HEK293 (cell line): ENCODE data around the gene SLC25A41.

Experiments
- BCL6B ChIP-seq: fragments of 450-650 bp; formaldehyde crosslinking; IDR thresholded peaks from 2 replicates; pipeline ENCODE4 v1.5.1; 2017; ENCODE audit warnings: missing biosample characterization, missing genetic modification characterization
- GFI1B ChIP-seq: fragments of 450-650 bp; formaldehyde crosslinking; IDR thresholded peaks from 2 replicates; pipeline ENCODE4 v1.5.1; 2016; ENCODE audit warnings: missing biosample characterization, missing genetic modification characterization
- OSR2 ChIP-seq: fragments of 450-650 bp; formaldehyde crosslinking; IDR thresholded peaks from 2 replicates; pipeline ENCODE4 v1.5.1; 2016; ENCODE audit warnings: missing biosample characterization, missing genetic modification characterization
- PRDM1 ChIP-seq: fragments of 450-650 bp; formaldehyde crosslinking; IDR thresholded peaks from 2 replicates; pipeline ENCODE4; 2016; ENCODE audit warnings: missing biosample characterization, missing genetic modification characterization
- SALL2 ChIP-seq: fragments of 450-650 bp; formaldehyde crosslinking; IDR thresholded peaks from 2 replicates; pipeline ENCODE4 v1.5.0; 2017; ENCODE audit warnings: missing biosample characterization, mild to moderate bottlenecking, missing genetic modification characterization, borderline replicate concordance
- ZNF138 ChIP-seq: fragments of 450-650 bp; formaldehyde crosslinking; IDR thresholded peaks from 2 replicates; pipeline ENCODE4 v1.5.1; 2016; ENCODE audit warnings: missing biosample characterization, missing genetic modification characterization, borderline replicate concordance
- ZNF140 ChIP-seq: fragments of 450-650 bp; formaldehyde crosslinking; IDR thresholded peaks from 2 replicates; pipeline ENCODE4 v1.5.1; 2016; ENCODE audit warnings: missing biosample characterization, missing genetic modification characterization
- ZNF202 ChIP-seq: fragments of 450-650 bp; formaldehyde crosslinking; IDR thresholded peaks from 2 replicates; pipeline ENCODE4 v1.5.1; 2016; ENCODE audit warnings: missing biosample characterization, missing genetic modification characterization, borderline replicate concordance
- ZNF211 ChIP-seq: fragments of 450-650 bp; formaldehyde crosslinking; IDR thresholded peaks from 2 replicates; pipeline ENCODE4 v1.5.1; 2016; ENCODE audit warnings: low read depth, missing biosample characterization, missing genetic modification characterization
- ZNF214 ChIP-seq: fragments of 450-650 bp; formaldehyde crosslinking; IDR thresholded peaks from 2 replicates; pipeline ENCODE4 v1.5.1; 2017; ENCODE audit warnings: missing biosample characterization, mild to moderate bottlenecking, missing genetic modification characterization, borderline replicate concordance
- ZNF221 ChIP-seq: fragments of 450-650 bp; formaldehyde crosslinking; IDR thresholded peaks from 2 replicates; pipeline ENCODE4 v1.5.1; 2017; ENCODE audit warnings: missing biosample characterization, missing genetic modification characterization, borderline replicate concordance
- ZNF239 ChIP-seq: fragments of 450-650 bp; formaldehyde crosslinking; IDR thresholded peaks from 2 replicates; pipeline ENCODE4 v1.5.1; 2016; ENCODE audit warnings: missing biosample characterization, missing genetic modification characterization
- ZNF366 ChIP-seq: fragments of 450-650 bp; formaldehyde crosslinking; conservative IDR thresholded peaks from 2 replicates; pipeline ENCODE4 v1.5.1; 2016; ENCODE audit warnings: missing biosample characterization, missing genetic modification characterization
- ZNF391 ChIP-seq: fragments of 450-650 bp; formaldehyde crosslinking; IDR thresholded peaks from 2 replicates; pipeline ENCODE4 v1.5.1; 2016; ENCODE audit warnings: low read depth, missing biosample characterization, missing genetic modification characterization, borderline replicate concordance
- ZNF76 ChIP-seq: fragments of 450-650 bp; formaldehyde crosslinking; IDR thresholded peaks from 2 replicates; pipeline ENCODE4; 2016; ENCODE audit warnings: low read depth, missing biosample characterization, missing genetic modification characterization, borderline replicate concordance
- ZSCAN16 ChIP-seq: fragments of 450-650 bp; formaldehyde crosslinking; IDR thresholded peaks from 2 replicates; pipeline ENCODE4 v1.5.1; 2016; ENCODE audit warnings: missing biosample characterization, missing genetic modification characterization
- ZSCAN4 ChIP-seq: fragments of 450-650 bp; formaldehyde crosslinking; IDR thresholded peaks from 2 replicates; pipeline ENCODE4 v1.5.1; 2017; ENCODE audit warnings: missing biosample characterization, missing genetic modification characterization
- ZSCAN5A ChIP-seq: fragments of 450-650 bp; formaldehyde crosslinking; IDR thresholded peaks from 2 replicates; pipeline ENCODE4 v1.5.1; 2016; ENCODE audit warnings: missing biosample characterization, missing genetic modification characterization
- TF ChIP-seq, protein P1 (sequence below): fragments of 450-650 bp; formaldehyde crosslinking; IDR thresholded peaks from 2 replicates; pipeline ENCODE4 v1.5.0; 2017; ENCODE audit warnings: missing biosample characterization, missing genetic modification characterization, borderline replicate concordance
- TF ChIP-seq, protein P2 (sequence below): fragments of 450-650 bp; formaldehyde crosslinking; conservative IDR thresholded peaks from 2 replicates; pipeline ENCODE4 v1.5.1; 2016; ENCODE audit warnings: low read depth, missing biosample characterization, missing genetic modification characterization
- TF ChIP-seq, protein P3 (sequence below): fragments of 450-650 bp; formaldehyde crosslinking; IDR thresholded peaks from 2 replicates; pipeline ENCODE4 v1.5.1; 2017; ENCODE audit warnings: missing biosample characterization, missing genetic modification characterization
- TF ChIP-seq, protein P4 (sequence below): fragments of 450-650 bp; formaldehyde crosslinking; IDR thresholded peaks from 2 replicates; pipeline ENCODE4 v1.5.1; 2016; ENCODE audit warnings: missing biosample characterization, missing genetic modification characterization

The SLC25A41 gene

GRCh38 chr19:6423499-6424194 is 9.9 kb downstream of the SLC25A41 start (continued):
- TF ChIP-seq, protein P1, sequence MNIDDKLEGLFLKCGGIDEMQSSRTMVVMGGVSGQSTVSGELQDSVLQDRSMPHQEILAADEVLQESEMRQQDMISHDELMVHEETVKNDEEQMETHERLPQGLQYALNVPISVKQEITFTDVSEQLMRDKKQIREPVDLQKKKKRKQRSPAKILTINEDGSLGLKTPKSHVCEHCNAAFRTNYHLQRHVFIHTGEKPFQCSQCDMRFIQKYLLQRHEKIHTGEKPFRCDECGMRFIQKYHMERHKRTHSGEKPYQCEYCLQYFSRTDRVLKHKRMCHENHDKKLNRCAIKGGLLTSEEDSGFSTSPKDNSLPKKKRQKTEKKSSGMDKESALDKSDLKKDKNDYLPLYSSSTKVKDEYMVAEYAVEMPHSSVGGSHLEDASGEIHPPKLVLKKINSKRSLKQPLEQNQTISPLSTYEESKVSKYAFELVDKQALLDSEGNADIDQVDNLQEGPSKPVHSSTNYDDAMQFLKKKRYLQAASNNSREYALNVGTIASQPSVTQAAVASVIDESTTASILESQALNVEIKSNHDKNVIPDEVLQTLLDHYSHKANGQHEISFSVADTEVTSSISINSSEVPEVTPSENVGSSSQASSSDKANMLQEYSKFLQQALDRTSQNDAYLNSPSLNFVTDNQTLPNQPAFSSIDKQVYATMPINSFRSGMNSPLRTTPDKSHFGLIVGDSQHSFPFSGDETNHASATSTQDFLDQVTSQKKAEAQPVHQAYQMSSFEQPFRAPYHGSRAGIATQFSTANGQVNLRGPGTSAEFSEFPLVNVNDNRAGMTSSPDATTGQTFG (tag by site-specific recombination) = no peak
- no peak for TF ChIP-seq ZNF138 (tag by site-specific recombination)
- TF ChIP-seq, protein P2, sequence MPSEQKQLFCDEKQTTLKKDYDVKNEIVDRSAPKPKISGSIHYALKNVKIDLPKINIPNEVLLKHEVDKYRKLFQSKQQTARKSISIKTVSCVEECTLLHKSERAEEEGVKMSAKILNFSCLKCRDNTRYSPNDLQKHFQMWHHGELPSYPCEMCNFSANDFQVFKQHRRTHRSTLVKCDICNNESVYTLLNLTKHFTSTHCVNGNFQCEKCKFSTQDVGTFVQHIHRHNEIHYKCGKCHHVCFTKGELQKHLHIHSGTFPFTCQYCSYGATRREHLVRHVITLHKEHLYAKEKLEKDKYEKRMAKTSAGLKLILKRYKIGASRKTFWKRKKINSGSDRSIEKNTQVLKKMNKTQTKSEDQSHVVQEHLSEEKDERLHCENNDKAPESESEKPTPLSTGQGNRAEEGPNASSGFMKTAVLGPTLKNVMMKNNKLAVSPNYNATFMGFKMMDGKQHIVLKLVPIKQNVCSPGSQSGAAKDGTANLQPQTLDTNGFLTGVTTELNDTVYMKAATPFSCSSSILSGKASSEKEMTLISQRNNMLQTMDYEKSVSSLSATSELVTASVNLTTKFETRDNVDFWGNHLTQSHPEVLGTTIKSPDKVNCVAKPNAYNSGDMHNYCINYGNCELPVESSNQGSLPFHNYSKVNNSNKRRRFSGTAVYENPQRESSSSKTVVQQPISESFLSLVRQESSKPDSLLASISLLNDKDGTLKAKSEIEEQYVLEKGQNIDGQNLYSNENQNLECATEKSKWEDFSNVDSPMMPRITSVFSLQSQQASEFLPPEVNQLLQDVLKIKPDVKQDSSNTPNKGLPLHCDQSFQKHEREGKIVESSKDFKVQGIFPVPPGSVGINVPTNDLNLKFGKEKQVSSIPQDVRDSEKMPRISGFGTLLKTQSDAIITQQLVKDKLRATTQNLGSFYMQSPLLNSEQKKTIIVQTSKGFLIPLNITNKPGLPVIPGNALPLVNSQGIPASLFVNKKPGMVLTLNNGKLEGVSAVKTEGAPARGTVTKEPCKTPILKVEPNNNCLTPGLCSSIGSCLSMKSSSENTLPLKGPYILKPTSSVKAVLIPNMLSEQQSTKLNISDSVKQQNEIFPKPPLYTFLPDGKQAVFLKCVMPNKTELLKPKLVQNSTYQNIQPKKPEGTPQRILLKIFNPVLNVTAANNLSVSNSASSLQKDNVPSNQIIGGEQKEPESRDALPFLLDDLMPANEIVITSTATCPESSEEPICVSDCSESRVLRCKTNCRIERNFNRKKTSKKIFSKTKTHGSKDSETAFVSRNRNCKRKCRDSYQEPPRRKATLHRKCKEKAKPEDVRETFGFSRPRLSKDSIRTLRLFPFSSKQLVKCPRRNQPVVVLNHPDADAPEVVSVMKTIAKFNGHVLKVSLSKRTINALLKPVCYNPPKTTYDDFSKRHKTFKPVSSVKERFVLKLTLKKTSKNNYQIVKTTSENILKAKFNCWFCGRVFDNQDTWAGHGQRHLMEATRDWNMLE (tag by site-specific recombination) = no peak
- no peak for TF ChIP-seq ZSCAN4 (tag by site-specific recombination)
- TF ChIP-seq GFI1B (tag by site-specific recombination) = no peak
- TF ChIP-seq ZNF140 (tag by site-specific recombination) = no peak
- no peak for TF ChIP-seq ZNF239 (tag by site-specific recombination)
- peak; percentile 19; the same call in 1 of the 2 replicates for TF ChIP-seq ZNF76 (tag by site-specific recombination)
- no peak for TF ChIP-seq ZSCAN16
- TF ChIP-seq ZNF202 (tag by site-specific recombination) = no peak
- TF ChIP-seq, protein P3, sequence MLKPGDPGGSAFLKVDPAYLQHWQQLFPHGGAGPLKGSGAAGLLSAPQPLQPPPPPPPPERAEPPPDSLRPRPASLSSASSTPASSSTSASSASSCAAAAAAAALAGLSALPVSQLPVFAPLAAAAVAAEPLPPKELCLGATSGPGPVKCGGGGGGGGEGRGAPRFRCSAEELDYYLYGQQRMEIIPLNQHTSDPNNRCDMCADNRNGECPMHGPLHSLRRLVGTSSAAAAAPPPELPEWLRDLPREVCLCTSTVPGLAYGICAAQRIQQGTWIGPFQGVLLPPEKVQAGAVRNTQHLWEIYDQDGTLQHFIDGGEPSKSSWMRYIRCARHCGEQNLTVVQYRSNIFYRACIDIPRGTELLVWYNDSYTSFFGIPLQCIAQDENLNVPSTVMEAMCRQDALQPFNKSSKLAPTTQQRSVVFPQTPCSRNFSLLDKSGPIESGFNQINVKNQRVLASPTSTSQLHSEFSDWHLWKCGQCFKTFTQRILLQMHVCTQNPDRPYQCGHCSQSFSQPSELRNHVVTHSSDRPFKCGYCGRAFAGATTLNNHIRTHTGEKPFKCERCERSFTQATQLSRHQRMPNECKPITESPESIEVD (tag by site-specific recombination) = no peak
- TF ChIP-seq BCL6B (tag by site-specific recombination) = no peak
- no peak for TF ChIP-seq ZSCAN5A (tag by site-specific recombination)
- no peak for TF ChIP-seq ZNF366 (tag by site-specific recombination)
- TF ChIP-seq ZNF221 = no peak
- TF ChIP-seq PRDM1 (tag by site-specific recombination) = no peak
- TF ChIP-seq, protein P4, sequence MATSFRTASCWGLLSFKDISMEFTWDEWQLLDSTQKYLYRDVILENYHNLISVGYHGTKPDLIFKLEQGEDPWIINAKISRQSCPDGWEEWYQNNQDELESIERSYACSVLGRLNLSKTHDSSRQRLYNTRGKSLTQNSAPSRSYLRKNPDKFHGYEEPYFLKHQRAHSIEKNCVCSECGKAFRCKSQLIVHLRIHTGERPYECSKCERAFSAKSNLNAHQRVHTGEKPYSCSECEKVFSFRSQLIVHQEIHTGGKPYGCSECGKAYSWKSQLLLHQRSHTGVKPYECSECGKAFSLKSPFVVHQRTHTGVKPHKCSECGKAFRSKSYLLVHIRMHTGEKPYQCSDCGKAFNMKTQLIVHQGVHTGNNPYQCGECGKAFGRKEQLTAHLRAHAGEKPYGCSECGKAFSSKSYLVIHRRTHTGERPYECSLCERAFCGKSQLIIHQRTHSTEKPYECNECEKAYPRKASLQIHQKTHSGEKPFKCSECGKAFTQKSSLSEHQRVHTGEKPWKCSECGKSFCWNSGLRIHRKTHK (tag by site-specific recombination) = no peak
- no peak for TF ChIP-seq ZNF211 (tag by site-specific recombination)
- no peak for TF ChIP-seq ZNF391
- no peak for TF ChIP-seq SALL2 (tag by site-specific recombination)
- no peak for TF ChIP-seq OSR2 (tag by site-specific recombination)
- no peak for TF ChIP-seq ZNF214
